ENCODE results near the gene TMX1.

Gene TMX1

GRCh38 chr14:51293149-51293911 is 53.3 kb downstream of the TMX1 start:
- no peak for DNase-seq (ENCODE audit: low read depth in 3 of 3)

- no peak for DNase-seq (ENCODE audit: low read depth in 3 of 3)
Measured at GRCh38 chr14:51293912-51294389, 53.9 kb downstream of the TMX1 start.

GRCh38 chr14:51294951-51295525 is 55.0 kb downstream of the TMX1 start:
- no peak for DNase-seq (ENCODE audit: low read depth in 3 of 3)

- DNase-seq (ENCODE audit: low read depth in 3 of 3), result no peak
Measured at GRCh38 chr14:51295646-51296263, 55.7 kb downstream of the TMX1 start.

GRCh38 chr14:51297066-51297465 is 57.0 kb downstream of the TMX1 start:
- no peak for DNase-seq (ENCODE audit: low read depth in 3 of 3)

- DNase-seq (ENCODE audit: low read depth in 3 of 3), result peak in 1 of 3 experiments; percentile 3
Measured at GRCh38 chr14:51298895-51299294, 58.8 kb downstream of the TMX1 start.

GRCh38 chr14:51302295-51303030 is 62.4 kb downstream of the TMX1 start:
- no peak for DNase-seq (ENCODE audit: low read depth in 3 of 3)

- peak in 1 of 3 experiments; percentile 26 for DNase-seq (ENCODE audit: low read depth in 3 of 3)
Measured at GRCh38 chr14:51304438-51304837, 64.4 kb downstream of the TMX1 start.

- DNase-seq (ENCODE audit: low read depth in 3 of 3), result no peak
Measured at GRCh38 chr14:51304941-51305340, 64.9 kb downstream of the TMX1 start.

GRCh38 chr14:51305751-51306150 is 65.7 kb downstream of the TMX1 start:
- DNase-seq (ENCODE audit: low read depth in 3 of 3), result no peak

Data from stimulated activated CD4-positive, alpha-beta T cell treated with anti-CD3 and anti-CD28 coated beads, TNF-alpha, amount 100 ng/mL, for 24 hours (primary cell).